Cardiac muscle cell (in vitro differentiated cells and primary cell): ENCODE results near the gene BASP1. TPM values are rescaled to one million over a fixed set of nuclear protein-coding genes. Genes with fewer than 3 reads are reported as not detected.
"Not testable (repeated sequence)": the region's sequence is repeated elsewhere in the genome, so short reads cannot be mapped to it uniquely, and the experiment has no call there.

Source experiments
- DNase-seq, 2 donors: peaks; one replicate each; pipeline versions ENCODE4 v3.0.0 to v3.0.0-alpha.2; 2010 to 2017; ENCODE audit warnings: low read depth in 1 of 2, low spot score in 1 of 2
- H3K27ac ChIP-seq: fragments of 200-600 bp; sonication (generic); 2 replicates; pipeline ENCODE4 v1.5.1; 2016
- H3K27me3 ChIP-seq: fragments of 200-600 bp; sonication (generic); 2 replicates; pipeline ENCODE4 v1.6.0; 2016; ENCODE audit warnings: control low read depth
- H3K36me3 ChIP-seq: fragments of 200-600 bp; sonication (generic); 2 replicates; pipeline ENCODE4 v1.5.1; 2016; ENCODE audit warnings: control low read depth
- H3K4me1 ChIP-seq: fragments of 200-600 bp; sonication (generic); 2 replicates; pipeline ENCODE4 v1.8.1; 2017; ENCODE audit warnings: low read depth, mild to moderate bottlenecking, mixed run types
- H3K4me3 ChIP-seq: fragments of 200-600 bp; sonication (generic); 2 replicates; pipeline ENCODE4 v1.5.1; 2016; ENCODE audit warnings: mild to moderate bottlenecking
- H3K9me3 ChIP-seq: fragments of 200-600 bp; sonication (generic); 2 replicates; pipeline ENCODE4 v1.5.1; 2017; ENCODE audit warnings: low read depth, mild to moderate bottlenecking, control low read depth
- polyA plus RNA-seq: library from polyadenylated mRNA; unstranded; fragments of >200 nt; fragmentation: Nextera tagmentation; extraction: Ambion mirVana; gene quantifications from 2 replicates; pipeline ENCODE4 v1.2.1, GENCODE V29; 2016
- total RNA-seq: library from RNA; depleted of rRNA; stranded (reverse); fragments of >200 nt; gene quantifications from 2 replicates; pipeline ENCODE4 v1.2.3, GENCODE V29; 2016
- TF ChIP-seq, protein P1 (sequence below): IDR thresholded peaks from 2 replicates; pipeline ENCODE4 v1.5.1; 2012; ENCODE audit warnings: low read depth, mild to moderate bottlenecking, low read length

Gene BASP1
- total and polyA plus RNA-seq, 2 experiments from 2014 or later = 91.2 to 129 TPM

GRCh38 chr5:17243287-17244063, 26.0 kb downstream of the BASP1 start:
- Histone ChIP-seq H3K27me3 (no peaks in the 10 kb centered on the region), H3K9me3 (no peaks in the 10 kb centered on the region), H3K27ac (no peak overlapping the region), H3K4me3 (no peak overlapping the region), H3K4me1 (no peaks in the 10 kb centered on the region), H3K36me3 (no peaks in the 10 kb centered on the region)
- TF ChIP-seq, protein P1, sequence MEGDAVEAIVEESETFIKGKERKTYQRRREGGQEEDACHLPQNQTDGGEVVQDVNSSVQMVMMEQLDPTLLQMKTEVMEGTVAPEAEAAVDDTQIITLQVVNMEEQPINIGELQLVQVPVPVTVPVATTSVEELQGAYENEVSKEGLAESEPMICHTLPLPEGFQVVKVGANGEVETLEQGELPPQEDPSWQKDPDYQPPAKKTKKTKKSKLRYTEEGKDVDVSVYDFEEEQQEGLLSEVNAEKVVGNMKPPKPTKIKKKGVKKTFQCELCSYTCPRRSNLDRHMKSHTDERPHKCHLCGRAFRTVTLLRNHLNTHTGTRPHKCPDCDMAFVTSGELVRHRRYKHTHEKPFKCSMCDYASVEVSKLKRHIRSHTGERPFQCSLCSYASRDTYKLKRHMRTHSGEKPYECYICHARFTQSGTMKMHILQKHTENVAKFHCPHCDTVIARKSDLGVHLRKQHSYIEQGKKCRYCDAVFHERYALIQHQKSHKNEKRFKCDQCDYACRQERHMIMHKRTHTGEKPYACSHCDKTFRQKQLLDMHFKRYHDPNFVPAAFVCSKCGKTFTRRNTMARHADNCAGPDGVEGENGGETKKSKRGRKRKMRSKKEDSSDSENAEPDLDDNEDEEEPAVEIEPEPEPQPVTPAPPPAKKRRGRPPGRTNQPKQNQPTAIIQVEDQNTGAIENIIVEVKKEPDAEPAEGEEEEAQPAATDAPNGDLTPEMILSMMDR = no peak
- no peak for DNase-seq

GRCh38 chr5:17249029-17249634, 31.7 kb downstream of the BASP1 start:
- H3K4me3 ChIP-seq = no peak overlapping the region
- no peaks in the 10 kb centered on the region for H3K4me1 ChIP-seq
- no peak overlapping the region for H3K27ac ChIP-seq
- no peaks in the 10 kb centered on the region for H3K9me3 ChIP-seq
- DNase-seq = peak in 1 of 2 donors; percentile 96
- H3K36me3 ChIP-seq = no peaks in the 10 kb centered on the region
- TF ChIP-seq, protein P1 = no peak
- H3K27me3 ChIP-seq = no peaks in the 10 kb centered on the region

DNA sequence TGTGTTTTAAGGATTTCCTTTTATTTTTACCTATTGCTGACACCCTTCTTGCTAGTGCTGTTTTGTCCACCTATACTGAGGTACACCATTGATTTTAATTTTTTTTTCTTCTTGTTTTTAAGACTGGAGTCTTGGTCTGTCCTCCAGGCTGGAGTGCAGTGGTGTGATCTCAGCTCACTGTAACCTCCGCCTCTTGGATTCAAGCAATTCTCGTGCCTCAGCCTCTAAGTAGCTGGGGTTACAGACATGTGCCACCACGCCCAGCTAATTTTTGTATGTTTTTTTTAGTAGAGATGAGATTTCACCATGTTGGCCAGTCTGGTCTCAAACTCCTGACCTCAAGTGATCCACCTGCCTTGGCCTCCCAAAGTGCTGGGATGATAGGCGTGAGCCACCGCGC, 32.4 kb downstream of the BASP1 start:
- not testable (repeated sequence) for H3K36me3 ChIP-seq, H3K27ac ChIP-seq, H3K27me3 ChIP-seq, H3K9me3 ChIP-seq, DNase-seq, H3K4me1 ChIP-seq, H3K4me3 ChIP-seq

GRCh38 chr5:17252543-17252942, 35.1 kb downstream of the BASP1 start:
- H3K27ac ChIP-seq = no peak overlapping the region
- DNase-seq = no peak

DNA sequence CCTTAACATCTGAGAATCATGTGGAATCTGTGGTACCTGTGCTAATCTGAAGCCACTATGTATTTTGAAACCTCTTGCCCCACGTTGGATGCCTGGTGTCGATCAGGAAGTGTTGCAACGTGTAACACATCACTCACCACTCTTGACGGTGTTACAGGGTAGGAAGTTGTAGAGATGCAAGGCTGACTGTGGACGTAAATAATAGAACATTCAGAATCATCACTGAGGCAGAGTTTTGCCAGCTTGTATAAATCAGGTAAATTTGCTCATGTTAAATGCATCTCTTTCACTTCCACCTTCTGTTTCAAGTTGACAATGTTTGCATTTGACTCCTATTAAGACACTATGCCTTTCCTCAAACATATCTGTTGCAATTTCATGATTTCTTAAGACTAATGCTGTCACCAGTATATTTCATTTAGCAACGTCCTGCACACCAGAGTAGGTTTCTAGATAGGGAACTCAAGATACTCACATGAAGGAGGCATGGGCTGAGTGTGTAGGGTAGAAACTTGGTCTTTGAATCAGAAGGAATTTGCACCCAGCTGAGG, 38.1 kb downstream of the BASP1 start:
- Histone ChIP-seq H3K27me3 (no peaks in the 10 kb centered on the region), H3K27ac (no peak overlapping the region), H3K9me3 (no peaks in the 10 kb centered on the region), H3K36me3 (no peaks in the 10 kb centered on the region), H3K4me3 (no peak overlapping the region), H3K4me1 (peaks cover 23% of the 10 kb centered on the region)
- TF ChIP-seq, protein P1 = no peak
- peak in 1 of 2 donors; percentile 64 for DNase-seq

More at GRCh38 chr5:17252543-17252942, 35.1 kb downstream of the BASP1 start:
- TF ChIP-seq, protein P1 = no peak
- Histone ChIP-seq H3K36me3 (no peaks in the 10 kb centered on the region), H3K9me3 (no peaks in the 10 kb centered on the region), H3K27me3 (no peaks in the 10 kb centered on the region), H3K4me1 (peaks cover 10% of the 10 kb centered on the region), H3K4me3 (no peak overlapping the region)

GRCh38 chr5:17256171-17256570, 38.7 kb downstream of the BASP1 start:
- Histone ChIP-seq H3K27me3 (no peaks in the 10 kb centered on the region), H3K27ac (no peak overlapping the region), H3K4me1 (peaks cover 24% of the 10 kb centered on the region), H3K36me3 (no peaks in the 10 kb centered on the region), H3K9me3 (no peaks in the 10 kb centered on the region), H3K4me3 (no peak overlapping the region)
- TF ChIP-seq, protein P1 = no peak
- DNase-seq = no peak
